Suprapubic skin (tissue), 4 donors: Measurements from ENCODE around the gene SMPD3. TPM values are rescaled to one million over a fixed set of nuclear protein-coding genes. Genes with fewer than 3 reads are reported as not detected.

Experiments used
- DNase-seq, 2 donors: peaks; one replicate each; pipeline ENCODE4 v3.0.0-alpha.2; 2019; ENCODE audit warnings: low spot score in 2 of 2
- H3K27ac ChIP-seq: fragments of 200-600 bp; sonication (generic); one replicate; pipeline ENCODE4 v1.5.1; 2019
- H3K27me3 ChIP-seq: fragments of 200-600 bp; sonication (generic); one replicate; pipeline ENCODE4 v1.5.1; 2019
- H3K36me3 ChIP-seq: fragments of 200-600 bp; sonication (generic); one replicate; pipeline ENCODE4 v1.5.1; 2019
- H3K4me1 ChIP-seq: fragments of 200-600 bp; sonication (generic); one replicate; pipeline ENCODE4 v1.5.1; 2019
- H3K4me3 ChIP-seq: fragments of 200-600 bp; sonication (generic); one replicate; pipeline ENCODE4 v1.5.1; 2019; ENCODE audit warnings: mild to moderate bottlenecking
- H3K9me3 ChIP-seq: fragments of 200-600 bp; sonication (generic); one replicate; pipeline ENCODE4 v1.5.1; 2019
- CTCF ChIP-seq, 2 donors: fragments of 200-600 bp in 1 of 2; fragments of 450-650 bp in 1 of 2; sonication (generic) in 1 of 2; IDR thresholded peaks; one replicate each; pipeline ENCODE4 v1.5.1; 2016 to 2019; ENCODE audit warnings: antibody characterized with exemption in 2 of 2, mild to moderate bottlenecking in 1 of 2, moderate library complexity in 1 of 2
- EP300 ChIP-seq: sonication (generic); formaldehyde crosslinking; IDR thresholded peaks from one replicate; pipeline ENCODE4 v1.6.1; 2017; ENCODE audit warnings: antibody characterized with exemption
- POLR2A ChIP-seq, 2 donors: fragments of 450-650 bp; IDR thresholded peaks; one replicate each; pipeline ENCODE4 v1.6.1; 2017; ENCODE audit warnings: antibody characterized with exemption in 2 of 2, mild to moderate bottlenecking in 2 of 2, moderate library complexity in 2 of 2
- POLR2AphosphoS5 ChIP-seq, 3 donors: sonication (generic); formaldehyde crosslinking; IDR thresholded peaks; one replicate each; pipeline ENCODE4 v1.6.1; 2017; ENCODE audit warnings: antibody characterized with exemption in 3 of 3
- WGBS: methylation state at CpG from one replicate; pipeline ENCODE4 v1.1.5; 2018; 5-methylcytosine and 5-hydroxymethylcytosine counted together
- total RNA-seq, 4 donors: library from RNA; depleted of rRNA; stranded (reverse); fragments of >200 nt; gene quantifications; one replicate each; pipeline ENCODE4 v1.1.0, GENCODE V29; 2016

Gene SMPD3
- total RNA-seq, 4 donors from 2014 or later, result 26.2 to 64.9 (median 39.9) TPM

GRCh38 chr16:68411086-68411485, 37.2 kb downstream of the SMPD3 start:
- Histone ChIP-seq H3K9me3 (no peaks in the 10 kb centered on the region), H3K27me3 (peaks cover 6% of the 10 kb centered on the region), H3K27ac (no peak overlapping the region), H3K36me3 (no peaks in the 10 kb centered on the region), H3K4me1 (peaks cover 2% of the 10 kb centered on the region), H3K4me3 (no peak overlapping the region)
- WGBS, result no CpG with 5 or more reads among the region's 2 CpGs
- DNase-seq, result no peak
- TF ChIP-seq POLR2A (IDR thresholded peaks at IDR 0.05), result no peak
- no peak for TF ChIP-seq EP300
- TF ChIP-seq POLR2AphosphoS5 (IDR thresholded peaks at IDR 0.05), result no peak
- TF ChIP-seq CTCF (IDR thresholded peaks at IDR 0.05), result no peak

- Histone ChIP-seq H3K27ac (no peak overlapping the region), H3K9me3 (no peaks in the 10 kb centered on the region), H3K27me3 (peaks cover 6% of the 10 kb centered on the region), H3K36me3 (no peaks in the 10 kb centered on the region), H3K4me3 (no peak overlapping the region), H3K4me1 (no peaks in the 10 kb centered on the region)
- no peak for TF ChIP-seq EP300
- TF ChIP-seq POLR2A (IDR thresholded peaks at IDR 0.05), result no peak
- no peak for TF ChIP-seq CTCF (IDR thresholded peaks at IDR 0.05)
- no peak for TF ChIP-seq POLR2AphosphoS5 (IDR thresholded peaks at IDR 0.05)
- 56% methylated on average over 6 of the region's 6 CpGs for WGBS
- no peak for DNase-seq
These were observed 39.3 kb downstream of the SMPD3 start for GRCh38 chr16:68408967-68409366.

GRCh38 chr16:68408428-68408827, 39.9 kb downstream of the SMPD3 start:
- no peak for DNase-seq
- no peak overlapping the region for H3K27ac ChIP-seq
- no peaks in the 10 kb centered on the region for H3K36me3 ChIP-seq
- H3K4me3 ChIP-seq, result no peak overlapping the region
- WGBS, result 100% methylated on average over 1 of the region's 1 CpG
- H3K27me3 ChIP-seq, result peaks cover 6% of the 10 kb centered on the region
- no peaks in the 10 kb centered on the region for H3K9me3 ChIP-seq
- TF ChIP-seq POLR2AphosphoS5 (IDR thresholded peaks at IDR 0.05) (no peak), CTCF (IDR thresholded peaks at IDR 0.05) (no peak), POLR2A (IDR thresholded peaks at IDR 0.05) (no peak), EP300 (no peak)
- H3K4me1 ChIP-seq, result no peaks in the 10 kb centered on the region

- H3K27me3 ChIP-seq, result peaks cover 6% of the 10 kb centered on the region
These were observed 41.7 kb downstream of the SMPD3 start for GRCh38 chr16:68406458-68407152.

More at GRCh38 chr16:68406458-68407152, 41.7 kb downstream of the SMPD3 start:
- DNase-seq, result no peak
- no peaks in the 10 kb centered on the region for H3K4me1 ChIP-seq
- WGBS, result 40% methylated on average over 17 of the region's 17 CpGs
- no peak overlapping the region for H3K4me3 ChIP-seq
- H3K27ac ChIP-seq, result no peak overlapping the region
- H3K36me3 ChIP-seq, result no peaks in the 10 kb centered on the region
- H3K9me3 ChIP-seq, result no peaks in the 10 kb centered on the region
- TF ChIP-seq CTCF (IDR thresholded peaks at IDR 0.05) (no peak), EP300 (no peak), POLR2A (IDR thresholded peaks at IDR 0.05) (no peak), POLR2AphosphoS5 (IDR thresholded peaks at IDR 0.05) (no peak)
